ENCODE results near the gene CTSW.
"Not testable (repeated sequence)": the region's sequence is repeated elsewhere in the genome, so short reads cannot be mapped to it uniquely, and the experiment has no call there.

The CTSW gene, protein sequence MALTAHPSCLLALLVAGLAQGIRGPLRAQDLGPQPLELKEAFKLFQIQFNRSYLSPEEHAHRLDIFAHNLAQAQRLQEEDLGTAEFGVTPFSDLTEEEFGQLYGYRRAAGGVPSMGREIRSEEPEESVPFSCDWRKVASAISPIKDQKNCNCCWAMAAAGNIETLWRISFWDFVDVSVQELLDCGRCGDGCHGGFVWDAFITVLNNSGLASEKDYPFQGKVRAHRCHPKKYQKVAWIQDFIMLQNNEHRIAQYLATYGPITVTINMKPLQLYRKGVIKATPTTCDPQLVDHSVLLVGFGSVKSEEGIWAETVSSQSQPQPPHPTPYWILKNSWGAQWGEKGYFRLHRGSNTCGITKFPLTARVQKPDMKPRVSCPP

DNA sequence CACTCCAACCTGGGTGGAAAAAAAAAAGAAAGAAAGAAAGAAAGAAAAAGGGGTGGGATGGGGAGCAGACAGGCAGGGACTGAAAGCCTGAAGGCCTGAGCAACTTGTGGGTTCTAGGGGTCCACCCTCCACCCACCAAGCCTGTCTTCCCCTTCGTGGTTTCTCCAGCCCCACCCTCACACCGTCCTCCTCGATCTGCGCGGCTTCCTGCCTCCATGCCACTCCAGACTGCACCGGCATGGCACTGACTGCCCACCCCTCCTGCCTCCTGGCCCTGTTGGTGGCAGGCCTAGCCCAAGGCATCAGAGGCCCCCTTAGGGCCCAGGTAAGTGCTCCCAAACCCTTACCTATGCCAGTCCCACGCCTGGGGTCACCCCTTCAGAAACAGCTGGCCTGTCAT is at the start of gene CTSW:
CTSW (plus strand) TSS at position 221 of the 400 bp plus-strand sequence; CDS start at position 239, 18 bp downstream.
- no peaks in the 10 kb centered on the region for H3K27me3 Mint-ChIP-seq
- H3K4me1 Mint-ChIP-seq (ENCODE audit: low read depth), result peaks cover 56% of the 10 kb centered on the region
- peak within 1 kb of the TSS; percentile 82 for H3K4me3 Mint-ChIP-seq
- peak within 1 kb of the TSS; percentile 91 for H3K27ac Mint-ChIP-seq
- H3K36me3 Mint-ChIP-seq, result no peaks in the 10 kb centered on the region
- no peaks in the 10 kb centered on the region for H3K9me3 Mint-ChIP-seq (ENCODE audit: low read depth)

DNA sequence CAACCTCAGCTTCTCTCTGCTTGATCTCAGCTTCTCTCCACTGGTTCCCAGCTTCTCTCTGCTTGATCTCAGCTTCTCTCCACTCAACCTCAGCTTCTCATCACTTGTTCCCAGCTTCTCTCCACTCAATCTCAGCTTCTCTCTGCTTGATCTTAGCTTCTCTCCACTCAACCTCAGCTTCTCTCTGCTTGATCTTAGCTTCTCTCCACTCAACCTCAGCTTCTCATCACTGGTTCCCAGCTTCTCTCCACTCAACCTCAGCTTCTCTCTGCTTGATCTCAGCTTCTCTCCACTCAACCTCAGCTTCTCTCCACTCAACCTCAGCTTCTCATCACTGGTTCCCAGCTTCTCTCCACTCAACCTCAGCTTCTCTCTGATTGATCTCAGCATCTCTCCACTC is 47.4 kb upstream of the CTSW start:
- H3K27ac Mint-ChIP-seq; H3K9me3 Mint-ChIP-seq (ENCODE audit: low read depth); H3K36me3 Mint-ChIP-seq; H3K27me3 Mint-ChIP-seq; H3K4me3 Mint-ChIP-seq: not testable (repeated sequence)
- peaks cover 22% of the 10 kb centered on the region for H3K4me1 Mint-ChIP-seq (ENCODE audit: low read depth)

DNA sequence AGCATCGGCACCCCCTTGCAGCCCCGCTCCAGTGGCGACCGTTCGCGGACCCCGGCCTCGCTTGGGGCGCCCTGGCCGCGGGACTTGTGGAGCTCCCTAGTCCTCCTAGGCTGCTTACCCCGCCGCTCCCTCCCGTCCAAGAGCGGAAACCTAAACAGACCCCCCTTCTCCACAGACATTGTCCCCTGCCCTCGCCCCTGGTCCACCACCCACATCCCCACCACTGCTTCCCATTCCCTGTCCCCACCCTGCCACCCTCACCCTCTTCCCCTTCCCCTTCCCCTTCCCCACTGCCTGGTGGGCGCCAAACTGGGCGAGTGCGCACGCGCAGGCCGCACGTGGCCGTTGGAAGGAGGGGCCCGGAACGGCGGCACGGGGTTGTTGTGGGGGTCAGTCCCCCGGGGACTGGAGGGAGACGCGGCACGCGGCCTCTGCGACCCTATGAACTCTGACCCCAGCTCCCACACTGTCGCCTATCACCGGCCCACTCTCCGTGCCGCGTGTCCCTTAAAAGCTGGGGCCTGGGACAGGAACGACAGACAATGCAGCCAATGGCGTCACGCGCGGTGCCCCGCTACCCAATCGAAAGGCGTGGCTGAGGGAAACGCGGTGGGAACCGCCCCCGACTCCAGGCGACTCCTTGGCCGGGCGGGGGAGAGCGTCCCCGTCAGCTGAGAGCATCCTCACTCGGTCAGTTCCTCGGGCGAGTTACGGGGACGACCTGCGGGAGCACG is 46.2 kb upstream of the CTSW start, which contains the start of gene SNX32:
SNX32 (plus strand) TSS at position 667 of the 734 bp plus-strand sequence. CDS start 103 bp downstream, outside the sequence.
- no peak within 1 kb of the TSS for H3K27ac Mint-ChIP-seq
- H3K36me3 Mint-ChIP-seq, result no peaks in the 10 kb centered on the region
- H3K9me3 Mint-ChIP-seq (ENCODE audit: low read depth), result no peaks in the 10 kb centered on the region
- peaks cover 22% of the 10 kb centered on the region for H3K4me1 Mint-ChIP-seq (ENCODE audit: low read depth)
- H3K4me3 Mint-ChIP-seq, result no peak within 1 kb of the TSS
- H3K27me3 Mint-ChIP-seq, result no peaks in the 10 kb centered on the region

DNA sequence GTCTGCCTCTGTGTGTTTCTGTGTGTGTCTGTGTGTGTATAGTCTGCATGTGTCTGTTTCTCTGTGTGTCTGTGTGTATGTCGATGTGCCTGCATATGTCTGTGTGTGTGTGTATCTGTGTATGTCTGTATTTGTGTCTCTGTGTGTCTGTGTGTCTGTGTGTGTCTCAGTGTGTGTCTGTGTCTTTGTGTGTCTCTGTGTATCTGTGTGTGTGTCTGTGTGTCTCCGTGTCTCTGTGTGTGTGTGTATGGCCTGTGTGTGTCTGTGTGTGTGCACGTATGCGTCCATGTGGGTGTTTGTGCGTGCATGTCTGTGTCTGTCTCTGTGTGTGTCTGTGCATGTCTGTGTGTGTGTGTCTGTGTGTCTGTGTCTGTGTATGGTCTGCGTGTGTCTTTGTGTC is 45.4 kb upstream of the CTSW start:
- no peak overlapping the region for H3K4me3 Mint-ChIP-seq
- no peak overlapping the region for H3K27ac Mint-ChIP-seq

DNA sequence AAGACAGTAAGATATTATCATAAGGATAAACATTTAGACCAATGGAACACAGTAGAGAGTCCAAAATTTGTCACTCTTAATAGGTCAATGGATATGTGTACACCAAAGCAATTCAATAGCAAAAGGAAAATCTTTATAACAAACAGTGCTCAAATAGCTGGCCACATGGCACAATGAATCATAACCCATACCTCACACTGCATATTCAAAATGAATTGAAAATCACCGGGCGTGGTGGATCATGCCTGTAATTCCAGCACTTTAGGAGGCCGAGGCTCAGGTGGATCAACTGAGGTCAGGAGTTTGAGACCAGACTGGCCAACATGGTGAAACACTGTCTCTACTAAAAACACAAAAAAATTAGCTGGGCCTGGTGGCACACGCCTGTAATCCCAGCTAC is 37.5 kb upstream of the CTSW start:
- Mint-ChIP-seq H3K4me1 (ENCODE audit: low read depth) (no peaks in the 10 kb centered on the region), H3K27me3 (no peaks in the 10 kb centered on the region), H3K4me3 (no peak overlapping the region), H3K27ac (no peak overlapping the region), H3K9me3 (ENCODE audit: low read depth) (no peaks in the 10 kb centered on the region), H3K36me3 (no peaks in the 10 kb centered on the region)

More for the DNA sequence above, 45.4 kb upstream of the CTSW start:
- H3K27me3 Mint-ChIP-seq, result no peaks in the 10 kb centered on the region
- peaks cover 22% of the 10 kb centered on the region for H3K4me1 Mint-ChIP-seq (ENCODE audit: low read depth)
- no peaks in the 10 kb centered on the region for H3K9me3 Mint-ChIP-seq (ENCODE audit: low read depth)
- H3K36me3 Mint-ChIP-seq, result no peaks in the 10 kb centered on the region

DNA sequence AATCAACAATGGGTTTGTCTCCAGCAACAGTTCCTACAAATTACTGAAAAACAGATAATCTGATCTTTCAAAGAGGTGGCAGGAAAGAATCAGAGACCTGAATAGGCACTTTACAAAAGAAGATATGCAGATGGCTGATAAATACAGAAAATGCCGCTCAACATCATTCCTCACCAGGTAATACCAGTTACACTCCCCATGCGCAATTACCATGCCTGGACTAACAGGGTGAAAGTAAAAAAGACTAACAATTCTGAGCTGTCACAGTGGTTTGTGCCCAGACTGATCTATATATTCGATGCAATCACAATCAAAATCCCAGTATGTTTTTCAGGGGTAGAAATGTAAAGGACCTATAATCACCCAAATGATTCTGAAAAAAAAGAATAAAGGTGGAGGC is 35.8 kb upstream of the CTSW start:
- no peaks in the 10 kb centered on the region for H3K27me3 Mint-ChIP-seq
- H3K9me3 Mint-ChIP-seq (ENCODE audit: low read depth), result no peaks in the 10 kb centered on the region
- no peaks in the 10 kb centered on the region for H3K4me1 Mint-ChIP-seq (ENCODE audit: low read depth)
- H3K27ac Mint-ChIP-seq, result no peak overlapping the region
- no peak overlapping the region for H3K4me3 Mint-ChIP-seq
- H3K36me3 Mint-ChIP-seq, result no peaks in the 10 kb centered on the region

DNA sequence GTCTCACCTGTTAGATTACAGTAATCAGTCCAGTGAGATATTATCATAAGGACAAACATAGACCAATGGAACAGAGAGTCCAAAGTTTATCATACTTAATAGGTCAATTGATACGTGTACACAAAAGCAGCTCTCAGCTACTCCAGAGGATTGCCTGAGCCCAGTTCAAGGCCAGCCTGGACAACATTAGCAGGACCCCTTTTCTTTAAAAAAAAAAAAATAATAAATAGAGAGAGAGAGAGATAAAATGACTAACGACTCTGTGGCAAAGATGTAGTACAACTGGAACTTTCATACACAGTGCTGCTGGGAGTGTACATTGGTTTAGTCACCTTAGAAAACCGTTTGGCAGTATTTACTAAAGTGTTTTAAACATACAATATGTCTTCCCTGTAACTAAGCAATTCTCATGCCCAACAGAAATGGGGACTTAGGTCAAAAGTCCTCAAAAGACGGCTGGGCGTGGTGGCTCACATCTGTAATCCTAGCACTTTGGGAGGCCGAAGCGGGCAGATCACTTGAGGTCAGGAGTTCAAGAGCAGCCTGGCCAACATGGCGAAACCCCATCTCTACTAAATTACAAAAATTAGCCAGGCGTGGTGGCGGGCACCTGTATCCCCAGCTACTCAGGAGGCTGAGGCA is 35.3 kb upstream of the CTSW start:
- Mint-ChIP-seq H3K9me3 (ENCODE audit: low read depth) (no peaks in the 10 kb centered on the region), H3K27ac (no peak overlapping the region), H3K27me3 (no peaks in the 10 kb centered on the region), H3K36me3 (no peaks in the 10 kb centered on the region), H3K4me3 (no peak overlapping the region), H3K4me1 (ENCODE audit: low read depth) (no peaks in the 10 kb centered on the region)

DNA sequence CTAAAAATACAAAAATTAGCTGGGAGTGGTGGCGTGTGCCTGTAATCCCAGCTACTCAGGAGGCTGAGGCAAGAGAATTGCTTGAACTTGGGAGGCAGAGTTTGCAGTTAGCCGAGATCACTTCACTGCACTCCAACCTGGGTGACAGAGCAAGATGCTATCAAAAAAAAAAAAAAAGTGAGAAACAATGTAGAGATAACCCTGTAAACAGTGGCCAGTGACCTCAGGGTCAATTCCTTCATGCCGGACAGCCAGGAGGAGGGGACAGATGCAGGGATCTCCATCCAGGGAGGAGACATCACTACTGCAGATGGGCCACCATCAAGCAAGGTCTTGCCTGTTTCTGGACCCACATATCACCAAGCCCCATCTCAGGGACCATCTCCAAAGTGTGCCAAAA is 31.9 kb upstream of the CTSW start:
- peaks cover 9% of the 10 kb centered on the region for H3K36me3 Mint-ChIP-seq
- no peaks in the 10 kb centered on the region for H3K9me3 Mint-ChIP-seq (ENCODE audit: low read depth)
- H3K27ac Mint-ChIP-seq, result no peak overlapping the region
- peaks cover 2% of the 10 kb centered on the region for H3K4me1 Mint-ChIP-seq (ENCODE audit: low read depth)
- H3K27me3 Mint-ChIP-seq, result no peaks in the 10 kb centered on the region
- no peak overlapping the region for H3K4me3 Mint-ChIP-seq

DNA sequence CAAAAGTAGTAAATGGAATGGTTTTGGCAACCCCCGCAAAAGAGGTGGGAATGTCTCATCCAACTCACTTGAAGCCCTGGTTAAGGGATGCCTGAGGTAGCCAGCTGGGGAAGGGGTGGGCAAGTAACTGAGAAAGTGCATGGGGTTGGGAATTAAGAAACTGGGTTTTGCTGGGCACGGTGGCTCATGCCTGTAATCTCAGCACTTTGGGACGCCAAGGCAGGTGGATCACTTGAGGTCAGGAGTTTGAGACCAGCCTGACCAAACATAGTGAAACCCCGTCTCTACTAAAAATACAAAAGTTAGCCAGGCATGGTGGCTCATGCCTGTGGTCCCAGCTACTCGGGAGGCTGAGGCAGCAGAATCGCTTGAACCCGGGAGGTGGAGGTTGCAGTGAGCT is 30.9 kb upstream of the CTSW start:
- H3K4me3 Mint-ChIP-seq; H3K36me3 Mint-ChIP-seq; H3K27me3 Mint-ChIP-seq; H3K27ac Mint-ChIP-seq; H3K9me3 Mint-ChIP-seq (ENCODE audit: low read depth); H3K4me1 Mint-ChIP-seq (ENCODE audit: low read depth): not testable (repeated sequence)

DNA sequence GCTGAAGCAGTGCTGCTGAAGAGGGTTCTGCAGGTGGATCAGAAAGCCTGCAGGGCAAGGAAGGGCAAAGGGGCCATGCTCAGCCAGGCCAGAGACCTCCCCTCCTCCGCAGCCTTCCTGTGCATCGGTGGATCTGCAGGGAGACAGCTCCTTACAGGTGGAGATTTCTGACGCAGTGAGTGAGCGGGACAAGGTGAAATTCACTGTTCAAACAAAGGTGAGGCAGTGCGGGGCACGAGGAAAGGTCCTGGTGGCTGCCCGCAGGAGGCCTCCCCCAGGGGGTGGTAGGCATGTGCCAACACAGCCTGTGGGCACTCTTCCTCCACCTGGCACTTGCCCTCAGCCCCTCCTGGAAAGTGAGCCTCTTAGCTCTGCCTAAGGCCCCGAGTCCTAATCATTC is 30.3 kb upstream of the CTSW start:
- H3K4me3 Mint-ChIP-seq, result no peak overlapping the region
- no peaks in the 10 kb centered on the region for H3K27me3 Mint-ChIP-seq
- peaks cover 11% of the 10 kb centered on the region for H3K4me1 Mint-ChIP-seq (ENCODE audit: low read depth)
- no peak overlapping the region for H3K27ac Mint-ChIP-seq
- H3K36me3 Mint-ChIP-seq, result peaks cover 11% of the 10 kb centered on the region
- H3K9me3 Mint-ChIP-seq (ENCODE audit: low read depth), result no peaks in the 10 kb centered on the region

DNA sequence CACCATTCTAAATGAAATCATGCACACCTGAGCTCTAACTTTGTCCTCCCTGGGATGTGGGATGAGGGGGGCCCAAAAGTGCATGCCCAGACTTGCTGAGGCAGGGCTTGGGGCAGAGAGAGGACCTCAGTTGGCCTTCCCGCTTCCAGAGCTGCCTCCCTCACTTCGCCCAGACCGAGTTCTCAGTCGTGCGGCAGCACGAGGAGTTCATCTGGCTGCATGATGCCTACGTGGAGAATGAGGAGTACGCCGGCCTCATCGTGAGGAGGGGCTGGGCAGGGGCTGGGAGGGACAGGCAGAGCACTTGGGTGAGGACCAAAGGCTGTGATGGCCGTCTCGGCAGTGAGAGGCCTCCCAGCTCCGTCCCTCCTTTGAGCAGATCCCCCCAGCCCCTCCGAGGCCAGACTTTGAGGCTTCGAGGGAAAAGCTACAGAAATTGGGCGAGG is 29.8 kb upstream of the CTSW start:
- Mint-ChIP-seq H3K27me3 (no peaks in the 10 kb centered on the region), H3K27ac (no peak overlapping the region), H3K4me1 (ENCODE audit: low read depth) (peaks cover 15% of the 10 kb centered on the region), H3K9me3 (ENCODE audit: low read depth) (no peaks in the 10 kb centered on the region), H3K4me3 (no peak overlapping the region), H3K36me3 (peaks cover 12% of the 10 kb centered on the region)

DNA sequence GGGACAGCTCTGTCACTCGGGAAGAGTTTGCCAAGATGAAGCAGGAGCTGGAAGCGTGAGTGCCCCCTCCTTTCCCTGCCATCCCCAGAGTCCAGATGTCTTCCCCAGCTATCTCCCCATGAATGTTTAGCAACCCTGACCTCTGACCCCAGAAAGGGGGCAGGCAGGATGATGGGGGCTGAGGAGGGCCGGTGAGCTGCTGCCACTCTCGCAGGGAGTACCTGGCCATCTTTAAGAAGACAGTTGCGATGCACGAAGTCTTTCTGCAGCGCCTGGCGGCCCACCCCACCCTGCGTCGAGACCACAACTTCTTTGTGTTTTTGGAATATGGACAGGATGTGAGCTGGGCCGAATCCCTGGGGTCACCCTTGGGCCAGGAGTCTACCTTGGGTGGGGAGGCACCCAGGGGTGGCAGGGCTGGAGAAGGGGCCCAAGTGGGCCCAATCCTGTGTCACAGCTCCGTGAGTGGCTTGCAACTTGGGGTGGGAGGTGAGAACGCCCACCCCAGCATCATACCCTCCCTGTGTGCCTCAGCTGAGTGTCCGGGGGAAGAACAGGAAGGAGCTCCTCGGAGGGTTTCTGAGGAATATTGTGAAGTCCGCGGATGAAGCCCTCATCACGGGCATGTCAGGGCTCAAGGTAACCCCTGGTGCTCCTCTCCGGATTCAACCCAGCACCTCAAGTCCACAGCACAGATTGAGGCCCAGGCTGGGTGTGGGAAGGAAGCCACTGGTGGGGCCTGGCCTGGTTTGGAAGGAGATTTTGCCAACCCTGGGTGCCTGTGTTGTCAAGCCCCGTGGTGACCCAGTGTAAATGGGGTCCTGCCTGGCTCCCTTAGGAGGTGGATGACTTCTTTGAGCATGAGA is 29.2 kb upstream of the CTSW start:
- H3K27ac Mint-ChIP-seq, result no peak overlapping the region
- H3K9me3 Mint-ChIP-seq (ENCODE audit: low read depth), result no peaks in the 10 kb centered on the region
- H3K4me1 Mint-ChIP-seq (ENCODE audit: low read depth), result peaks cover 19% of the 10 kb centered on the region
- no peaks in the 10 kb centered on the region for H3K27me3 Mint-ChIP-seq
- H3K4me3 Mint-ChIP-seq, result no peak overlapping the region
- peaks cover 12% of the 10 kb centered on the region for H3K36me3 Mint-ChIP-seq

DNA sequence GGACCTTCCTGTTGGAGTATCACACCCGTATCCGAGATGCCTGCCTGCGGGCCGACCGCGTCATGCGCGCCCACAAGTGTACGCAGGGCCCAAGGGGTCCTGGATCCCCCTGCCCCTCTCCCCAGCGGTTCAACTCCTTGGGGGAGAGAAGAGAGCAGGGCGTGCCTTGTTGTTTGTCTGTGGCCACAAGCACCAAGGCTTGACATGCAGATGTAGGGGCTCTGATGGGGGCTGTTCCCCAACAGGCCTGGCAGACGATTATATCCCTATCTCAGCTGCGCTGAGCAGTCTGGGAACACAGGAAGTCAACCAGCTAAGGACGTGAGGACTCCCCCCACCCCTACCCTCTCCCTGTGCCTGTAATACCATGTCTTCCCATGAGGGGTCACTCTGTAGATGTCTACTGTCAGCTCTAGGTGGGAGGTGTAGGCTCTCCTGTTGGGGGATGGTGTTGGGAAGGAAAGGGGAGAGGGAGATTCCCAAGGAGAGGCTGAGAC is 28.5 kb upstream of the CTSW start:
- H3K4me1 Mint-ChIP-seq (ENCODE audit: low read depth), result peaks cover 26% of the 10 kb centered on the region
- H3K9me3 Mint-ChIP-seq (ENCODE audit: low read depth), result no peaks in the 10 kb centered on the region
- H3K27me3 Mint-ChIP-seq, result no peaks in the 10 kb centered on the region
- H3K36me3 Mint-ChIP-seq, result peaks cover 12% of the 10 kb centered on the region
- no peak overlapping the region for H3K4me3 Mint-ChIP-seq
- no peak overlapping the region for H3K27ac Mint-ChIP-seq

DNA sequence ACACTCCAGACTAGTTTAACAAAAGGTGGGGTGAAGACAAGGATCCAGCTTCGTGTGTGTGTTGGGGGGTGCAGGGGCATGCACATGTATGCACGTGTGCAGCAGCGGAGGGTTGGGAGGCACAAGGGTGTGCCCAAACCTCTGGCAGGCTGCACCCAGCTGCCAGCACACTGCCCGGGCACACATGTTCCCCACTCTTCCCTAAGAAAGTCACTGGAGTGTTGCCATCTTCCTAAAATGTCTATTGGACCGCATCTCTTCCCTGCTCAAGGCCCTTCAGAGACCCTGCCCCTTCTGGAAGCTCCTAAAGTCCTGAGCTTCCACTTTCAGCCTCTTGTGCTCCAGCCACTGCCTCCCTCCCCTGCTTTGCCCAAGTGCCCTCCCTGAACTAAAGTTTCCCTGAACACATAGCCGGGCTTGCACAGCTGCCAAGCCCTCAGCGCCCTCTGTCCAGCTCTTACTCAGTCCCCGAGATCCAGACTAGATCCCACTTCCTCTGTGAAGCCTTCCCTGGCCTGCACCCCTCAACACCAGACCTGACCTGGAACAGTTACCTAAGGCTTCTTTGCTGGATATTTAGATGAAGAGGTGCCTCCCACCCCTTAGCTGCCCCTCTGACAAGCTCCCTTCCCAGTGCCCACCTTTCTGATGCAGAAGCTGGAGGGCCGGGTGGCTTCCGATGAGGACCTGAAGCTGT is 27.7 kb upstream of the CTSW start:
- Mint-ChIP-seq H3K27me3 (no peaks in the 10 kb centered on the region), H3K36me3 (peaks cover 16% of the 10 kb centered on the region), H3K4me3 (no peak overlapping the region), H3K4me1 (ENCODE audit: low read depth) (peaks cover 33% of the 10 kb centered on the region), H3K27ac (peak overlapping the region; percentile 67), H3K9me3 (ENCODE audit: low read depth) (no peaks in the 10 kb centered on the region)

All from activated naive CD8-positive, alpha-beta T cell (primary cell).